HG02610 (cell line): ENCODE data around the gene EPHB2.

Experiments used
- ATAC-seq: cut with Tn5 transposase; IDR thresholded peaks from one replicate; pipeline ENCODE4 v1.9.1; 2021; ENCODE audit warnings: mild to moderate bottlenecking, moderate library complexity; ENCODE audit not compliant: unreplicated experiment

The EPHB2 gene

GRCh38 chr1:22815421-22816066 lies 104.9 kb downstream of the EPHB2 start:
- ATAC-seq, result no peak

- ATAC-seq, result no peak
These were observed 105.6 kb downstream of the EPHB2 start for GRCh38 chr1:22816067-22816775.

- ATAC-seq, result no peak
These were observed 106.2 kb downstream of the EPHB2 start for GRCh38 chr1:22816803-22817202.

GRCh38 chr1:22817462-22817861 lies 106.8 kb downstream of the EPHB2 start:
- ATAC-seq, result no peak

- ATAC-seq, result no peak
These were observed 107.6 kb downstream of the EPHB2 start for GRCh38 chr1:22818061-22818770.

GRCh38 chr1:22819361-22819760 lies 108.7 kb downstream of the EPHB2 start:
- ATAC-seq, result no peak

- no peak for ATAC-seq
These were observed 110.4 kb downstream of the EPHB2 start for GRCh38 chr1:22821027-22821426.

- ATAC-seq, result no peak
These were observed 111.7 kb downstream of the EPHB2 start for GRCh38 chr1:22822371-22822770.

GRCh38 chr1:22824466-22824865 lies 113.8 kb downstream of the EPHB2 start:
- ATAC-seq, result no peak

GRCh38 chr1:22824975-22825374 lies 114.3 kb downstream of the EPHB2 start:
- ATAC-seq, result no peak

GRCh38 chr1:22825486-22826189 lies 115.0 kb downstream of the EPHB2 start:
- no peak for ATAC-seq

GRCh38 chr1:22826604-22827580 lies 116.3 kb downstream of the EPHB2 start:
- no peak for ATAC-seq

- ATAC-seq, result no peak
These were observed 117.2 kb downstream of the EPHB2 start for GRCh38 chr1:22827666-22828483.

GRCh38 chr1:22828484-22829308 lies 118.1 kb downstream of the EPHB2 start:
- no peak for ATAC-seq

- ATAC-seq, result no peak
These were observed 118.8 kb downstream of the EPHB2 start for GRCh38 chr1:22829309-22829989.

- no peak for ATAC-seq
These were observed 119.5 kb downstream of the EPHB2 start for GRCh38 chr1:22830041-22830566.

- ATAC-seq, result no peak
These were observed 120.2 kb downstream of the EPHB2 start for GRCh38 chr1:22830757-22831340.
